Activated T-cell treated with anti-CD3 and anti-CD28 coated beads, Interleukin-2, amount 50 U/mL, for 48 hours (primary cell): Measurements from ENCODE around the gene IL25.
"Not testable (repeated sequence)": the region's sequence is repeated elsewhere in the genome, so short reads cannot be mapped to it uniquely, and the experiment has no call there.

Source experiments
- DNase-seq, 2 experiments: peaks; one replicate each; pipeline ENCODE4 v3.0.0-alpha.2; 2020

Gene IL25

DNA sequence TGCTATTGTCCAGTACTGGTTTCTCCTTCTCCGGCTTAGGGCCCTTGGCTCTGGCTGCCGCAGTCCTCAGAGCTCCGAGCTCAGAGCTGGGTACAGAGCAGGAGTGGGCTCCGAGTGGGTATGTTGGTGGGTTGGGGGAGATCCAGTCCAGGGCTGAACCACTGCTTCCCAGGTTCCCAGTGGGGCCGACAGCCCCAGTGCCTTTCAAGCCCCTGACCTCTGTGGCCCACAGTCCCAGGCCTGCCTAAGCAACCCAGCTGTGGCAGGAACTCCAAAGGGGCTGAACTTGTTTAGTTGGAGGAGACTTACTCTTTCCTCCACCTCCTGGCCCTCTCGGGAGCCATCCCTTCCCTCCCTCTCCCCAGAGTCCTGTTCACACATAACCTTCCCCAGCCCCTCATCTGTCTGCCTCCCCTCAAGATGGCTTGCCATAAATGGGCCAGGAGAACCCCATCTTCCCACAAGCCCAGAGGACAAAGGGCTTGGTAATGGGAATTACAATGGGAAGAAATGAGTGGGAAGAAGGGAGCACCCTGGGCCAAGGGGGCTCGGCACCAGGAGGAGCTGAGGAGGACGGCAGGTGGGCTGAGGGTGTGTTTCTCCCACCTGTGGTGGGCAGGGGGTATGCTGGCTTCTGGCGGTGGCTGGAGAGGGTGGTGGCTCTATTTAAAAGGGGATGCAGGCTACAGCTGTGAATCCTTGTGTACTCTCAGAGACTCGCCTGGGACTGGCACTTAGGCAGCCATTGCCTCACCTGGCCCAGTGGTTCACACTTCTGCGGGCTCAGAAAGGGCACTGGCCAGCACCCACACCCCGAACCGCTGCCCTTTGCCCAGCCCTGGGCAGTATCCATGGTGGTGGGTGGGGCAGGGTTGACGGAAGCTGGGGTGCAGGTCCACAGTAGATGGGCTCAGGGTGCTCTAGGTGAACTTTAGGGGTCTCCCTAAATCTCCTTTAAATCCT is 39.2 kb downstream of the IL25 start:
- DNase-seq: no peak

DNA sequence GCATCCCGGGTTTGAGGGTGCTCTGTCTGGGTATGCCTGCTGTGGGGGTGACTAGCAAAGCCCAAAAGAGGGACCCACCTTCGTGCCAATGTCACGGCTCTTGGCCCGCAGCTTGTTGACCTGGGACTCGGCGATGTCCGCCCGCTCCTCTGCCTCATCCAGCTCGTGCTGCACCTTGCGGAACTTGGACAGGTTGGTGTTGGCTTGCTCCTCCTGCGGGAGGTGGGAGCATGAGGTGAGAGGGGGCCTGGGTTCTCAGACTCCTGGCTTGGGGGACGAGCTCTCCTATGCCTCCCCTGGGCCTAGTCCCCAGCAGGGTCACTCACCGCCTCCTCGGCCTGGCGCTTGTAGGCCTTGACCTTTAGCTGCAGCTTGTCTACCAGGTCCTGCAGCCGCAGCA is 41.1 kb downstream of the IL25 start:
- DNase-seq: no peak

DNA sequence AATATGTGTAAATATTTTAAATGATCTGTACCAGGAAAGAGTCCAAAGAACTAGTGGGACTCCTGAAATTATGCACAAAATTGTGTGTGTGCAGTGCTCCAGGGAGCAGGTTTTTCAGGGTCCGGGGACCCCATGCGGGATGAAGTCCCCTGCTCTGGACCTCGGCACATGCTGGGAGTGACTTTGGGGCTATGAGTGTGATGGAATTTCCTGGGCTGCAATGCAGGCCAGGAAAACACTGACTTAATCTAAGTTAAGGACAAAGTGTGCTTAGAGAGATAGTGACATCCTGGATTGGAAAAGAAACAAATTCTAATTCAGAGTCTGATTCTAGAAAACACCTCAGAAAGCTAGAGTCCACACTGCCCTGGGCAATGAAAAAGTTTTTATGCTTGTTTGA is 41.6 kb downstream of the IL25 start:
- DNase-seq: no peak

DNA sequence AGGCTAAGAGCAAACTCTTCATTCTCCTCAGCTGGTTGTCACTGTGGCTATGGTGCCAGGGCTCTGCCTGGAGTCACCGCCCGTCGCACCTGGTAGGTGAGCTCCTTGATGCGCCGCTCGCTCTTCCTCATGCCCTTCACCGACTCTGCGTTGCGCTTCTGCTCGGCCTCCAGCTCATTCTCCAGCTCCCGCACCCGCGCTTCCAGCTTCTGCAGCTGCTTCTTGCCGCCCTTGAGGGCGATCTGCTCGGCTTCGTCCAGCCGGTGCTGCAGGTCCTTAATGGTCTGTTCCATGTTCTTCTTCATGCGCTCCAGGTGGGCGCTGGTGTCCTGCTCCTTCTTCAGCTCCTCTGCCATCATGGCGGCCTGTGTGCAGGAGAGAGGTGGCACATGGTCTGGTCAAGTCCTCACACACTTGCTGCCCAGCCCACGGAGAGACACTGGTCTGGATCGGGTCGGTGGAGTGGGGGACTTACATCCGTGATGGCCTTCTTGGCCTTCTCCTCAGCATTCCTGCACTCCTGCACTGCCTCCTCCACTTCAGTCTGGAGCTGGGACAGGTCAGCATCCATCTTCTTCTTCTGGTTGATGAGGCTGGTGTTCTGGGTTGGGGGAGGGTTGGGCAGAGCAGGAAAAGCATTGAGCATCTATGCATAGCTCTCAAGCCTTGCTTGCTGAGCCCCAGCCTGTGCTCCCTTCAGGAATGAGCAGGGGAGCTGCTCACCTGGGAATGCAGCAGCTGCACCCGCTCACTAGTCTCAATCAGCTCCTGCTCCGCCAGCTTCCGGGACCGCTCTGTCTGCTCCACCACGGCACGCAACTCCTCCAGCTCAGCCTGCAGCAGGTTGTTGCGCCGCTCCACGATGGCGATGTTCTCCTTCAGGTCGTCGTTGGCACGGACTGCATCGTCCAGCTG is 42.6 kb downstream of the IL25 start:
- DNase-seq: no peak

DNA sequence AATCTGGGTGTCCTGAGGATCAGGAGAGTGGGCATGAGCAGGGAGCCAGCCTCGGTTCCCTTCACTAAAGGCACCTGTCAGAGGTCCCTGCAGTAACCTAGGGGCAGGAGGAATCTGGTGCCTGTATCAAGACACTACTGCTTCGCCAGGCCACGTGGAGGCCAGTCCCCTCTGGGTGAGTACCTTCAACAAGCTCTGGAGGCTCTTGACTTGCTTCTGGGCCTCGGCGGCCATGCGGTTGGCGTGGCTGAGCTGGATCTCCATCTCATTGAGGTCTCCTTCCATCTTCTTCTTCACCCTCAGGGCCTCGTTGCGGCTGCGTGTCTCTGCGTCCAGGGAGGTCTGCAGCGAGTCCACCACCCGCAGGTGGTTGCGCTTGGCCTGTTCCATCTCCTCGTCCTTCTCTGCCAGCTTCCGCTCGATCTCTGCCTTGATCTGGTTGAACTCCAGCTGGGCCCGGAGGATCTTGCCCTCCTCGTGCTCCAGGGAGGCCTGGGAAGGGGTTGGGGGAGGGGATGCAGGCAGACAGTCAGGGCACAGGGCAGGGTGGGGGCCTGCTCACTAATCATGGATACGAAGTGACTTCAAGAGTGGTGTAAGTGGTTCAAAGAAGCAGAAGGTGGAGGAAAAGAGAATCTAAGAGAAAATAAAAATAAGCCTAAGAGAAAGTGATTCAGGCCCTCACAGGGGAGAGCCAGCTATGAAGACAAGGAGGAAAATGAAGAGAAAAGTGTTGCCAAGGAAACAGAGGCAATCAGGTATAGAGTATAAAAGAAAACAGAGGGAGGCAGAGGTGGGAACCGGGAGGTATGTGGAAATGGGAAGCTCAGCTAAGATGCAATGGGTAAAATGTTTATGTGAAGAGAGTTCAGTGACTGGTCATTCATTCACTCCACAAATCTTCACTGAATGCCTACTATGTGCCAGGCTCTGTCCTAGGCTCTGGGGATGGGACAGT is 43.5 kb downstream of the IL25 start:
- no peak for DNase-seq

DNA sequence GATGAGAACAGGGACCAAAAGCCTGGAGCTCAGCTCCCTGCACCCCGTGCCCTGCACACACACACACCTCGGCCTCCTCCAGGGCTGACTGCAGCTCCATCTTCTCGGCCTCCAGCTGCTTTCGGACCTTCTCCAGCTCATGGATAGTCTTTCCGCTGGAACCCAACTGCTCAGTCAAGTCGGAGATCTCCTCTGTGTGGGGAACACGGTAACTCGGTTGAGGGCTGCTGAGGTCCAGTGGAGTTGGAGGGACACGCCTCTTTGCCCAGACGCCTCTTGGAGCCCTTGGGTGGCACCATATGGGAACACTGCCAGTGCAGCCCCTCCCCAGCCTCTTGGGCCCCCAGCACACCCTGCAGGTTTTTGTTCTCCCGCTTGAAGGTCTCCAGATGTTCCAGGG is 44.2 kb downstream of the IL25 start:
- no peak for DNase-seq

DNA sequence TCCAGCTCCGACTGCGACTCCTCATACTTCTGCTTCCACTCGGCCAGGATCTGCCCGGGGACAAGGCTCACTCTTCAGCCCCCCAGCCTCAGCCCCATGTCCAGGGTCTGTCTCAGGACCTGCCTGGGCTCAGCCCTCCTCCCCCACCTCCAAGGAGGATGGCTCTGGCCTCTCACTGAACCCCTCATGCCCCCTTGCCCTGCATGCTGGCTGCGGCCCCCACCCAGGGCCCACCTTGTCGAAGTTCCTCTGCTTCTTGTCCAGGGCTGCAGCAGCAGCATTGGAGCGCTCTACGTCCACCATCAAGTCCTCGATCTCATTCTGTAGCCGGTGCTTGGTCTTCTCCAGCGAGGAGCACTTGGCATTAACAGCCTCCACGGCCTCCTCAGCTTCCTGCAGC is 44.7 kb downstream of the IL25 start:
- not testable (repeated sequence) for DNase-seq

DNA sequence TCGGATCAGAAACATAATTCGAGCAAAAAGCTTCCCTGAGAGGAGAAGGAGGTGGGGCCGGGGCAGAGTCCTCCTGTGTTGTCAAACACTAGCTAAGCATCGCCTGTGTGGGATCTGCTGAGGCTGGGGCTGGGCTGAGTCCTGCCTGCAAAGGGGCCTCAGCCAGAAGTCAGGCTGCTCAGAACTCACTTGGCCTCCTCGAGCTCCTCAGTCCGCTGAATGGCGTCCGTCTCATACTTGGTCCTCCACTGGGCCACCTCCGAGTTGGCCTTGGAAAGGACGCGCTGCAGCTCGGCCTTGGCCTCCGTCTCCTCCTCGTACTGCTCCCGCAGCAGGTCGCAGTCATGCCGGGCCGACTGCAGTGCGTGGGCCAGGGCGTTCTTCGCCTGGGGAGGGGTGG is 45.4 kb downstream of the IL25 start:
- no peak for DNase-seq

DNA sequence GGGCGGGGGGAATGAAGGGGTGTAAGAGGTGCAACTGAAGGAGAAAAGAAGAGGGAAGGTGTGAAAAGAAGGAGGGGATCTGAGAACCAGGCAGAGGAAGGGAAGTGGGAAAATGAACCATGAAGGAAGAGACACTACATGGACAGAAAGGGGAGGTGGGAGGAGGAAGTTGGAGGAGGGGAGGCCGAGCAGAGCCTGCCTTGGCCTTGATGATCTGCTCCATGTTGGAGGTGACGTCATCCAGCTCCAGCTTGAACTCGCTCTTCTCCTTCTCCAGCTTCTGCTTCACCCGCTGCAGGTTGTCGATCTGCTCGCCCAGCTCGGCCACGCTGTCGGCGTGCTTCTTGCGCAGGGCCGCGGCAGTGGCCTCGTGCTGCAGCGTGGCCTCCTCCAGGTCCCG is 47.0 kb downstream of the IL25 start:
- not testable (repeated sequence) for DNase-seq

DNA sequence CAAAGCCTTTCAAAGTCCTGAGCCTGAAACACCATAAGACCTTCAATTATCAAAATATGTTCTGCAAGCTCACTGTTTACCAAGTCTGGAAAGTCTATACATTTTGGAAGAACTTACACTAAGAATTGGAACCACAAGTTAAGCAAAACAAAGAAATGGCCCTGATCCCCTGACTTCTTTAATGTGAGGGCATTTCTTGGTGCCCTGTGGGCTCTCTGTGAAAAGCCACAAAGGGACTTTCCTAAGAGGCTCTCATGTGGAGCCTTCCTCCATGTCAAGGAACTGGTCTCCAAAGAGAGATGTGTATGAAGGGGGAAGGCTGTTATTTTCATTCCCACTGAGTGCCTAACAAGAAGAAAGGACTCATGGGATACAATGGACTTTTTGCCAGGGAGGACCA is 49.0 kb downstream of the IL25 start:
- DNase-seq: peak; percentile 29 to 30

DNA sequence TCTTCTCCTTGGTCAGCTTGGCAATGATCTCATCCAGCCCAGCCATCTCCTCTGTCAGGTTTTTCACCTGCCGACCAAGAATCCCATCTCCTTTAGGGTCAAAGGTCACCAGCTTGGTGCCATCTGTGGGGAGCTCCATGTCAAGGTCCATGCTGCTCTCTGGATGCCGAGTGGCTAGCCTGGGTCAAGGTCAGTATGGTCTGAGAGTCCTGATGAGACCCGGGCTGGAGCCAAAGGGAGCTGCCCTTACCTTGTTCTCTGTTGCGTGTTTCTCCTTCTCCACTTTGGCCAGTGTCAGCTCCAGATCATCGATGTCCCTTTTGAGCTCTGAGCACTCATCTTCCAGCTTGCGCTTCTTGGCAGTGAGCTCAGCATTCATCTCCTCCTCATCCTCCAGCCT is 51.0 kb downstream of the IL25 start:
- no peak for DNase-seq

DNA sequence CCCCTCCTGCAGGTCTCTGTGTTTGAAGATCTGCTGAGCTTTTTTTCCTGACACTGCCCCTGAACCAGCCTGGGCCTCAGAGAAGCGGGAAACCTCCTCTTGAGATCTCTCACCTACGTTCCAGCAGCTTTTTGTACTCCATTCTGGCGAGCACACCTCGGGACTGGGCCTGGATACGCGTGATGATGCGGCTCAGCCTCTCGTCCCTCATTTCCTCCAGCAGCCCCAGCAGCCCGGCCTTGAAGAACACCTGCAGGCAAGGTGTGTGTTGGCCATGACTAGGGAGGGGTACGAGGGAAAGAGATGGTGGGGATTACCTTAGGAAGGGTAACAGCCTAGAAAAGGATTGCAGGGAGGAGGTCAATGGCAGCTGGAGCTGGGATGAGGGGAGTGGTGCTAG is 52.6 kb downstream of the IL25 start:
- no peak for DNase-seq

DNA sequence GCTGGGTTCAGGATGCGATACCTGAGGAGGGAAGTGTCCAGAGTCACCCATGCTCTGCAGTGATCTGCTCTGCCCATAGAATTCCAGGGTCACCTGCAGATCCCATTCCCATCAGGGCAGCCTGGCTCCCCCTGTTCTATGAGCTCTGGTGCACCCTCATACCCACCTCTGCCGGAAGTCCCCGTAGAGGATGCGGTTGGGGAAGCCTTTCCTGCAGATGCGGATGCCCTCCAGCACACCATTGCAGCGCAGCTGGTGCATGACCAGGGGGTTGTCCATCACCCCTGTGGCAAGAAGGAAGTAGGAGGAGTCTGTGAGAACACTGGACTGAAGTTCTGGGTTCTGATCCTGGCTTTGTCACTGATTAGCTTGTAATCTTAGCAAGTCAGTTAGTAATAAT is 53.2 kb downstream of the IL25 start:
- not testable (repeated sequence) for DNase-seq
